H1 (cell line): ENCODE measurements around the gene ZNF575. TPM values are rescaled to one million over a fixed set of nuclear protein-coding genes. Genes with fewer than 3 reads are reported as not detected.
"Not testable (repeated sequence)": the region's sequence is repeated elsewhere in the genome, so short reads cannot be mapped to it uniquely, and the experiment has no call there.

ENCODE experiments used
- CTCF ChIA-PET: fragments of 300-600 bp; sonication (Branson Sonifier 250); formaldehyde crosslinking; loops from one replicate; lab custom pipeline; 2021; ENCODE audit not compliant: partially characterized antibody; lab: Charles Lee
- POLR2A ChIA-PET: fragments of 300-600 bp; sonication (Branson Sonifier 250); formaldehyde crosslinking; loops from one replicate; lab custom pipeline; 2021; ENCODE audit warnings: inconsistent platforms; ENCODE audit not compliant: partially characterized antibody; lab: Charles Lee
- DNase-seq, 2 experiments: peaks; one replicate each; pipeline versions ENCODE4 v3.0.0 to v3.0.0-alpha.2; 2010 to 2022; ENCODE audit warnings: low spot score in 2 of 2, low read depth in 1 of 2, mixed read lengths in 1 of 2
- FAIRE-seq: peaks from 2 replicates; lab custom pipeline; 2011; peaks lifted over from hg19 to GRCh38; lab: Jason Lieb, UNC
- H2AFZ ChIP-seq: 2 replicates; pipeline ENCODE4 v1.8.1; 2012; ENCODE audit warnings: low read length, inconsistent platforms
- H2AK5ac ChIP-seq: 2 replicates; pipeline ENCODE4 v1.6.1; 2013; ENCODE audit warnings: low read depth, low read length
- H2BK120ac ChIP-seq: replicated peaks from 2 replicates; pipeline ENCODE3; 2013; ENCODE audit warnings: low read depth, low read length, inconsistent platforms
- H2BK12ac ChIP-seq: 2 replicates; pipeline ENCODE4 v1.6.1; 2013; ENCODE audit warnings: low read depth, low read length
- H2BK15ac ChIP-seq: 2 replicates; pipeline ENCODE4 v1.6.1; 2013; ENCODE audit warnings: low read length
- H2BK20ac ChIP-seq: 2 replicates; pipeline ENCODE4 v1.6.1; 2013; ENCODE audit warnings: low read length
- H2BK5ac ChIP-seq: 2 replicates; pipeline ENCODE4 v1.6.1; 2013; ENCODE audit warnings: low read depth, low read length
- H3K14ac ChIP-seq: 2 replicates; pipeline ENCODE4 v1.6.1; 2013; ENCODE audit warnings: inconsistent platforms; ENCODE audit not compliant: insufficient read length
- H3K18ac ChIP-seq: 2 replicates; pipeline ENCODE4 v1.6.1; 2013; ENCODE audit warnings: low read length; ENCODE audit errors: extremely low read depth
- H3K23ac ChIP-seq: 2 replicates; pipeline ENCODE4 v1.6.1; 2013; ENCODE audit warnings: inconsistent platforms; ENCODE audit not compliant: insufficient read length
- H3K23me2 ChIP-seq: 2 replicates; pipeline ENCODE4 v1.6.1; 2013; ENCODE audit warnings: low read depth, low read length
- H3K27ac ChIP-seq: 2 replicates; pipeline ENCODE4 v1.6.1; 2011; ENCODE audit warnings: low read depth, low read length, inconsistent platforms
- H3K27me3 ChIP-seq, 4 experiments: replicated peaks in 1 of 4; 1 replicate in 1 of 4; 2 replicates in 3 of 4; pipeline versions ENCODE4 v1.6.1 to v1.8.1; 2011 to 2013; ENCODE audit warnings: low read length in 3 of 4, mild to moderate bottlenecking in 3 of 4, inconsistent platforms in 2 of 4, mixed read lengths in 2 of 4, moderate library complexity in 1 of 4; ENCODE audit not compliant: control insufficient read depth in 3 of 4, insufficient read depth in 3 of 4; ENCODE audit errors: extremely low read depth in 1 of 4
- H3K36me3 ChIP-seq, 4 experiments: 2 replicates each; pipeline versions ENCODE4 v1.6.1 to v1.8.1; 2011 to 2013; ENCODE audit warnings: mild to moderate bottlenecking in 4 of 4, low read length in 3 of 4, moderate library complexity in 2 of 4, control low read depth in 1 of 4, inconsistent platforms in 1 of 4; ENCODE audit not compliant: insufficient read depth in 4 of 4, control insufficient read depth in 2 of 4
- H3K4ac ChIP-seq: replicated peaks from 2 replicates; pipeline ENCODE3; 2013; ENCODE audit warnings: low read length, low read depth, mixed read lengths, inconsistent platforms; ENCODE audit not compliant: insufficient read length
- H3K4me1 ChIP-seq, 4 experiments: replicated peaks in 1 of 4; 1 replicate in 1 of 4; 2 replicates in 3 of 4; pipeline versions ENCODE4 v1.6.1 to v1.8.1; 2011 to 2013; ENCODE audit warnings: low read length in 3 of 4, inconsistent platforms in 2 of 4, mixed read lengths in 1 of 4; ENCODE audit not compliant: insufficient read depth in 4 of 4, control insufficient read depth in 3 of 4
- H3K4me2 ChIP-seq, 2 experiments: 2 replicates each; pipeline versions ENCODE4 v1.6.1 to v1.8.1; 2011 to 2013; ENCODE audit warnings: low read depth in 2 of 2, low read length in 2 of 2, control low read depth in 1 of 2, inconsistent platforms in 1 of 2, mild to moderate bottlenecking in 1 of 2; ENCODE audit not compliant: insufficient read depth in 1 of 2
- H3K4me3 ChIP-seq, 4 experiments: fragments of 200-600, 300-600 bp in 1 of 4; sonication (generic), shearing (Covaris generic), sonication (Bioruptor Twin) in 1 of 4; 2 replicates each; pipeline versions ENCODE4 v1.5.1 to v1.8.1; 2011 to 2016; ENCODE audit warnings: low read length in 4 of 4, low read depth in 3 of 4, control low read depth in 2 of 4, inconsistent platforms in 2 of 4, mild to moderate bottlenecking in 2 of 4, mixed read lengths in 1 of 4, moderate library complexity in 1 of 4; ENCODE audit not compliant: insufficient read depth in 2 of 4; ENCODE audit errors: extremely low read depth in 1 of 4
- H3K56ac ChIP-seq: replicated peaks from 2 replicates; pipeline ENCODE3; 2013; ENCODE audit warnings: low read depth, mild to moderate bottlenecking, mixed read lengths, low read length, inconsistent platforms; ENCODE audit not compliant: insufficient read length
- H3K79me1 ChIP-seq: 2 replicates; pipeline ENCODE4 v1.6.1; 2013; ENCODE audit warnings: low read depth, low read length, control low read depth
- H3K79me2 ChIP-seq, 2 experiments: 2 replicates each; pipeline versions ENCODE4 v1.6.1 to v1.8.1; 2012 to 2013; ENCODE audit warnings: low read length in 2 of 2, mild to moderate bottlenecking in 2 of 2, inconsistent platforms in 1 of 2; ENCODE audit not compliant: insufficient read depth in 2 of 2, control insufficient read depth in 1 of 2
- H3K9ac ChIP-seq, 4 experiments: replicated peaks in 1 of 4; 1 replicate in 1 of 4; 2 replicates in 3 of 4; pipeline versions ENCODE4 v1.6.1 to v1.8.1; 2011 to 2013; ENCODE audit warnings: low read depth in 3 of 4, low read length in 3 of 4, control low read depth in 2 of 4, mild to moderate bottlenecking in 2 of 4, moderate library complexity in 2 of 4, inconsistent platforms in 1 of 4; ENCODE audit errors: extremely low read depth in 1 of 4
- H3K9me3 ChIP-seq, 2 experiments: 2 replicates each; pipeline versions ENCODE4 v1.6.1 to v1.8.1; 2012 to 2013; ENCODE audit warnings: mild to moderate bottlenecking in 2 of 2, moderate library complexity in 2 of 2, control low read depth in 1 of 2, inconsistent platforms in 1 of 2, low read depth in 1 of 2, low read length in 1 of 2, mixed read lengths in 1 of 2; ENCODE audit not compliant: insufficient read depth in 2 of 2
- H4K20me1 ChIP-seq, 2 experiments: replicated peaks in 1 of 2; 2 replicates each; pipeline versions ENCODE3 to v1.8.1; 2011 to 2013; ENCODE audit warnings: inconsistent platforms in 2 of 2, low read length in 2 of 2, mild to moderate bottlenecking in 1 of 2; ENCODE audit not compliant: insufficient read depth in 2 of 2, control insufficient read depth in 1 of 2
- H4K5ac ChIP-seq: 2 replicates; pipeline ENCODE4 v1.6.1; 2013; ENCODE audit warnings: low read length, low read depth, mixed read lengths, inconsistent platforms; ENCODE audit not compliant: insufficient read length
- H4K8ac ChIP-seq: 2 replicates; pipeline ENCODE4 v1.8.0; 2013; ENCODE audit warnings: mild to moderate bottlenecking, moderate library complexity, low read length, inconsistent platforms; ENCODE audit not compliant: insufficient read depth; ENCODE audit errors: extremely low read depth
- H4K91ac ChIP-seq: replicated peaks from 2 replicates; pipeline ENCODE3; 2013; ENCODE audit warnings: low read length, mixed read lengths, inconsistent platforms; ENCODE audit not compliant: insufficient read length
- CEBPB ChIP-seq: IDR thresholded peaks from 2 replicates; pipeline ENCODE4 v1.6.1; 2012; ENCODE audit warnings: low read depth, low read length
- HDAC2 ChIP-seq, 2 experiments: fragments of 300-600 bp in 1 of 2; sonication (generic) in 1 of 2; IDR thresholded peaks; 2 replicates each; pipeline ENCODE4 v1.6.1; 2011 to 2012; ENCODE audit warnings: low read depth in 2 of 2, low read length in 2 of 2, mild to moderate bottlenecking in 2 of 2, moderate library complexity in 2 of 2, borderline replicate concordance in 1 of 2, inconsistent platforms in 1 of 2
- NANOG ChIP-seq: IDR thresholded peaks from 2 replicates; pipeline ENCODE4 v1.6.1; 2011; ENCODE audit warnings: low read length, low read depth, mild to moderate bottlenecking, inconsistent platforms; ENCODE audit not compliant: insufficient read depth, poor library complexity, severe bottlenecking
- SIRT6 ChIP-seq: IDR thresholded peaks from one replicate; pipeline ENCODE4 v1.7.1; 2012; ENCODE audit warnings: low read length, inconsistent platforms
- TCF12 ChIP-seq: IDR thresholded peaks from 2 replicates; pipeline ENCODE4 v1.6.1; 2011; ENCODE audit warnings: low read depth, mild to moderate bottlenecking, low read length
- polyA plus RNA-seq, 7 experiments: library from polyadenylated mRNA; depleted of rRNA in 3 of 7; stranded (reverse) in 5 of 7; unstranded in 2 of 7; fragments of >200 nt in 5 of 7; fragments of 200-250 nt in 2 of 7; gene quantifications; 1 replicate in 5 of 7; 2 replicates in 1 of 7; 4 replicates in 1 of 7; pipeline versions ENCODE4 v1.2.1 to v1.2.3, GENCODE V29; 2011 to 2013; ENCODE audit warnings: missing spikeins in 2 of 7, mixed read lengths in 2 of 7
- total RNA-seq: library from RNA; stranded (reverse); fragmentation: NEBNext Ultra II Directional; extraction: Animal tissue kit (Norgen Biotek cat#: 25700); gene quantifications from 2 replicates; pipeline ENCODE4 v1.2.1, GENCODE V29; 2021

Gene ZNF575
- total and polyA plus RNA-seq, 2 of the 8 experiments (the other 6 are each of a cell fraction or from before 2014, with no cell fraction given) = 0.05 TPM; not detected in 1

DNA sequence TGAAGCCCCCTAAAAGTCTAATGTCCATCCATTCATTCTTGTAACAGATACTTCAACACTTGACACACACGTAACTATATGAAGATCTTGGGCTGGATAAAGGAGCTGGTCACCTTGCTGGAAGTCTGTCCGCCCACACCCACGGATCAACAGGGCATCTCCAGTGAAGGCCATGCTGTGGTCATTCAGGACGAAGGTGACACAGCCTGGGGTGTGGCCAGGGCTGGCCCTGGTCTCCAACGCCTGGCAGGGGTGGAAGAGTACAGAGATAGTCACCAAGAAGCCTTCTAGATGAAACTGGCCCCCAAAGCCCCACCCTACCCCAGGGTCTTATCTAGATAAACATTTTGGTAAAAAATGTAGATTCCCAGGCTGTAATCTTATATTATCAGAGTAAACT, 21.7 kb upstream of the ZNF575 start (continued):
- no peak for TF ChIP-seq HDAC2 (IDR thresholded peaks at IDR 0.05; ENCODE audit: borderline replicate concordance in 1 of 2, low read depth in 2 of 2, low read length in 2 of 2)
- TF ChIP-seq NANOG = no peak
- TF ChIP-seq TCF12 = no peak
- no peak for TF ChIP-seq CEBPB
- no peak for TF ChIP-seq SIRT6

DNA sequence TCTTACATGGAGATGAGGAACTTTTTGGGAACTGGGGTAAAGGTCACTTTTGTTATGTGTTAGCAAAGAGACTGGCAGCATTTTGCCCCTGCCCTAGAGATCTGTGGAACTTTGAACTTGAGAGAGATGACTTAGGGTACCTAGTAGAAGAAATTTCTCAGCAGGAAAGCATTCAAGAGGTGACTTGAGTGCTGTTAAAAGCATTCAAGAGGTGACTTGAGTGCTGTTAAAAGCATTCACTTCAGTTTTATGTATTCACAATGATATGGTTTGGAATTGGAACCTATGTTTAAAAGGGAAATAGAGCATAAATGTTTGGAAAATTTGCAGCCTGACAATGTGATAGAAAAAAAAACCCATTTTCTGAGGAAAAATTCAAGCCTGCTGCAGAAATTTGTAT, 20.6 kb upstream of the ZNF575 start:
- H3K79me2 ChIP-seq, H4K8ac ChIP-seq, H2BK120ac ChIP-seq, FAIRE-seq, H3K79me1 ChIP-seq, H2AK5ac ChIP-seq, H3K56ac ChIP-seq, H3K4me2 ChIP-seq, H2BK20ac ChIP-seq, H2BK5ac ChIP-seq, H2AFZ ChIP-seq, H3K9me3 ChIP-seq, H3K23me2 ChIP-seq, H3K4me3 ChIP-seq, H3K4ac ChIP-seq, H2BK15ac ChIP-seq, H3K9ac ChIP-seq, DNase-seq, H3K36me3 ChIP-seq, H3K27me3 ChIP-seq, H4K91ac ChIP-seq, H3K27ac ChIP-seq, H3K4me1 ChIP-seq, H4K5ac ChIP-seq, POLR2A ChIA-PET, H3K18ac ChIP-seq, H2BK12ac ChIP-seq, H4K20me1 ChIP-seq, H3K23ac ChIP-seq, H3K14ac ChIP-seq: not testable (repeated sequence)
- CTCF ChIA-PET = interaction anchor here (1.0 to 1.7 kb wide), 2 partner anchors 64 to 65 kb away, joined by 3 to 7 read pairs; no protein-coding TSS in a partner anchor
